Stimulated activated CD4-positive, alpha-beta T cell treated with anti-CD3 and anti-CD28 coated beads, Interleukin-15, amount 100 ng/mL, for 48 hours (primary cell): Measurements from ENCODE around the gene THBS4.

Source experiments
- DNase-seq, 2 donors: peaks; one replicate each; pipeline ENCODE4 v3.0.0-alpha.2; 2020; ENCODE audit warnings: low read depth in 2 of 2

THBS4 gene

DNA sequence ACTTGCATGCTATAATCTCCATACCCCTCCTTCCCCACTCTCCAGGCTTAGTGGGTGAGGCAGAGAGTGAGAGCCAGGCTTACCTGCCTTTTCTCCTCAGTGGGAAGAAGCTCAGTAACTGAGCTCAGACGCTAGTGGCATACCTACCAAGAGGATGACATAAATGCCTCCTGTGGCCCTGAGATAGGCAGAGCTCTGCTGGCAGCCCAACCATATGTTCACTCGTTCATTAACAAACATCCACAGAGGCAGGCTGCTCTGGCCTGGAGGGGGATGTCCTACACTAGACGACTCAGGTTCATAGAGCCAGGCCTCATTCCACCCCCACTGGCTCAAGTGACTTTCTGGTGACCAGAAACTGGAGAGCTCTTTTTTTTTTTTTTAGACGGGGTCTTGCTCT is 81.3 kb downstream of the THBS4 start:
- no peak for DNase-seq

GRCh38 chr5:80117446-80117845 is 82.3 kb downstream of the THBS4 start:
- no peak for DNase-seq

DNA sequence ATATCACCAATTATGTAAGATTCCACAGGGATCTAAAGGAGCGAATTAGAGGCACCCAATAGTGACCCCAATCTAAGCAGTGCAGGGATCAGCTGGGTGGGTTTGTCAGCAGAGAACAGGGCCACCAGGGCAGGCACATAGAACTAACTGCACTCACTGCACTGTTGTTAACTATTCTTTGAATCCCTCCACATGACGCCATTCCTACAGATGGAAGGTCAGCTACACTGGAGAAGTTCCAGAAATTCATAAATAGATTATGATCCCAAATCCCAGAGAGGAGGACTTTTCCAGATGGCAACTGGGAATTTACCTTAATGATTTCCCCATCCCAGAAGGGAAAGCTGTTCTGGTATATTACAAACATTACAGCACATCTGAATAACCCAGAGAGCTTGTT is 84.2 kb downstream of the THBS4 start:
- no peak for DNase-seq

DNA sequence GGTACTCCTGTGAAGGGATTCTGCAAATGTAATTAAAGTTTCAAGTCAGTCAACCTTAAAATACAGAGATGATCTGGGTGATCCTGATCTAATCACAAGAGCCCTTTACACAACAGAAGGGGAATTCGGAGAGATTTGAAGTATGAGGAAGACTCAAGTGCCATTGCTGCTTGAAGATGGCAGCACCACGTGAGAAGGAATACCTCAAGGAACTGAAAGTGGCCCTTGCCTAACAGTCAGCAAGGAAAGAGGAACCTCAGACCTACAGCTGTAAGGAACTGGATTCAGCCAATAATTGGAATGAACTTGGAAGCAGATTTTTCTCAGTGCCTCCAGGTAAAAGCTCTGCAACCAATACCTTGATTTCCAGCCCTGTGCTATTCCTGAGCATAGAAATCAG is 87.4 kb downstream of the THBS4 start:
- DNase-seq = no peak

DNA sequence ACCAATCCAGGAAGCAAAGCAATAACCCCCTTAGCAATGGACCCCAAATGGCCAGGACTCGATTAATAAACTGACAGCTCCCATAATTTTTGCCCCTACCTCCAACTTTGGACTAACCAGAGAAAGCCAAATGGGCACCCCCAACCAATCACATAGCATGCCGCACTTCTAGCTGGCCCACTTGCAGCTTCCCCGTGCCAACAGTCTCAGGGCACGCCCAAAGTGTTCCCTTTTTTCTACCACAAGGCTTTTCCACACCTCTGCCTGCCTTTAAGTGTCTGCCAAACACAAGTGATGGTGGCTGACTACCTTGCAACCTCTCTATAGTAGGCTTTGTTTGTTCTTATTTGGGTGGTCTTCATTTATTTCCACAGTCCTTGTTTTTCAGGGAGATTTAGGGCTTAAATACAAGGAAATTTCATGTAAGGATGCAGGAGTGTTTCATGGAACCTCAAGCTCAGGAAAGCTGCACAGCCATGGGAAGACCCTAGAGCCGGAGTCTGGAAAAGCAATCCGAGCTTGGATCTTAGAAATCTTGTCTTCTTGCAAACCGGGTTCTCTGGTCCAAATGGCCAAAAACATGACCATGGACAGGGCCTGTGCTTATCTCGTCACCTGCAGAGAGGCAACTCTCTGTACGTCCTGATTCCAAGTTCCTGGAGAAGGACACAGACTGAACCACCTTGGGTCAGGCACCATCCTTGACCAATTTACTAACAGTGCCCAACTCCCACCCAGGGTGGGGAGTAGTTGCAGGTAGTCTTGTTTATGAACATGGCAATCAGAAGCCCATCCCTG is 89.2 kb downstream of the THBS4 start:
- no peak for DNase-seq

- DNase-seq = no peak
Observed at GRCh38 chr5:80125022-80125961, 90.1 kb downstream of the THBS4 start.

GRCh38 chr5:80125962-80126480 is 90.9 kb downstream of the THBS4 start:
- no peak for DNase-seq

DNA sequence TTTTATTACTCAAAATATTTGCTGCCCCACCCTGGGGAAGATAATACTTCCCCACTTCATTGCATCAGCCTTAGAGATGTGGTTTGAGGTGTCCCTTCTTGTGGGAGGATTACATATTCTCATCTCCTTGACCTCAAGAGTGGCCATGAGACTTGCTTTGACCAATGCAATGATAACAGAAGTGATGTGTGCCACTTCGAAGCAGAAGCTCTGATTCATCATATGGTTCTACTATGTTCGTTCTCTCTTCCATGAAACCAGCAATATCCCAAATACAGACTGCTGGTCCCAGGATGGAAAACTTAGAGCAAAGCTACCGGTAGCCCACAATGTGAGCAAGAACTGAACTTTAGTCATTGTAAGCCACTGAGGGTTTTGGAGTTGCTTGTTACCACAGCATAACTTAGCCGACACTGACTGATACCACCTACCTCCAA is 92.0 kb downstream of the THBS4 start:
- DNase-seq = no peak

DNA sequence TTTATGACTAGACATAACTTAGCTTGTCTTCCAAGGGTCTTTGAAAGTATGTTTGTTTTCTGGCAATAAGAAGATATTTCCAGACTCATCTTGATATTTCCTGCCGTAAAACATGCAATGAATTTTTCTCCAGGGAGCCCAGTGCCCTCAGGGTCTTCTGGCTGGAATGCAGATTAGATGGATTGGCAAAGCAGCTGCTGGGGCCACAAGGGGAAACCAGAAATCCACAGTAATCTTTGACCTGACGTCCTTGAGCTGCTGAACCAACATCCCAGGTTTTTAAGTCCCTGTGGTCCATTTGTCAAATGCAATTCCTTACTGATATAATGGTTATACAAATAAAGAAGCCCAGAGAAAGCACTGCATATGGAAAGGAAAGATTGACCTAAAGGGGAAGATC is 93.0 kb downstream of the THBS4 start:
- no peak for DNase-seq

- no peak for DNase-seq
Observed at GRCh38 chr5:80129146-80129545, 94.0 kb downstream of the THBS4 start.
